ENCODE results near the gene TANGO2.

TANGO2 gene

GRCh38 chr22:19990609-19991394 is 30.1 kb upstream of the TANGO2 start:
- no peak for TF ChIP-seq CTCF (IDR thresholded peaks at IDR 0.05)

GRCh38 chr22:19991395-19991644 is 29.6 kb upstream of the TANGO2 start:
- no peak for TF ChIP-seq CTCF (IDR thresholded peaks at IDR 0.05)

- TF ChIP-seq CTCF (IDR thresholded peaks at IDR 0.05) = no peak
Observed at GRCh38 chr22:19991645-19992451, 29.1 kb upstream of the TANGO2 start.

DNA sequence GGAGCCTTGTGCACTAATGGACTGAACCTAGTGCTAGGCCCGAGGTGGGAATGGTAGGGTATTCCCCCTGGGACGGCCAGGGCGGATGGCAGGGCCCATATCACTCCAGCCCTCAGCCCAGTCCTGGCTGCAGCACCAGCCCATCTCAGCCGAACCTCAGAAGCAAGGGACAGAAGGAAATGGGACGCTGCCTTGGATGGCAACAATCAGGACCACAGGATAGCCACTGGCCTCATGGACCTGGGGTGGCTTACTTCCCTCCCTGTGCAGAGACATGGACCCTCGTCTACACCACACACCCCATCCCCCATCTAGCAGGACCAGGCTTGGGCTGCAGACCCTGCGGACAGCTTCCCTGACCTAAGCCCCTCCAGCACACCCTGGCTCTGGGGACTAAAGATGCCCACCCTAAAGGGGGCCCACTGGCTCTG is 28.4 kb upstream of the TANGO2 start:
- TF ChIP-seq CTCF (IDR thresholded peaks at IDR 0.05) = no peak

- no peak for TF ChIP-seq CTCF (IDR thresholded peaks at IDR 0.05)
Observed at GRCh38 chr22:19992921-19993355, 28.0 kb upstream of the TANGO2 start.

GRCh38 chr22:19993926-19994325 is 27.0 kb upstream of the TANGO2 start:
- TF ChIP-seq CTCF (IDR thresholded peaks at IDR 0.05) = no peak

- no peak for TF ChIP-seq CTCF (IDR thresholded peaks at IDR 0.05)
Observed at GRCh38 chr22:19994851-19995610, 25.9 kb upstream of the TANGO2 start.

All from LNCAP (cell line).